Measurements from ENCODE around the gene TMEFF2.

The TMEFF2 gene

DNA sequence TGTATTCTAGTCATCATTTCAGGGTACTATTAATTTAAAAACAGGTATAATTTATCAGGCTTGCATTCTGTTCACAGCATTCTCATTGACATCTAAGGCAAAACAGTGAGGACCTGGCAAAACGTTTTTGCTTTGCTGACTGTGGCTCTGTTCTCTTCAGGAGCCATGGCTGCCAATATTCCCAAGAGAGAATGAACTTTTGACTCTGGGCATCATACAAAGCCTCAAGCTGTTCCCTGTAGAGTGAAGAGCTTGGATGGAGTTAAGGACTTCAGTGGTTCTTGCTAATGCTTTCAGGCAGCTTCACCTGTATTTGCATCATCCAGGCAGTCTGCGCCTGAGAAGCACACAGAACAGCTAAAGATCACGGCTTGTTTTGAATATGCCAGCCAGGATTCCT, 282.0 kb downstream of the TMEFF2 start:
- in situ Hi-C loops (cut with MboI; ENCODE audit: low sequenced_read_pairs), result no loop called here

DNA sequence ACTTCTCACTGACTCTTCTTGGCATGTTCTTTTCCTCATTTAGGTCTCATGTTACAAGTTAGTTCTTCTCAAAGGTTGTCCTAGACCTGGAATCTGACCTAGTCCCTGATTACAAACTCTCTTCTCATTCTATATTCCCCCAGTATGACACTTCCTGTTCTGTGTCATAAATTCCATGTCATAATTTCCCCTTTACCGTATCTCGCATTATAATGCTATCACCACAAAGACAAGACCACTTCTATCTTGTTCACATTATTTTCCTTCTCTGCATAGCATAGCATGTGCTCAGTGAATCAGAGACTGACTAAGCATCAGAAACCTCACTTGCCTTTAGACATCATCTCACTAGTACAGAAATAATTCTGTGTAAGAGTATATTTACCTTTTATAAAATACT, 284.2 kb downstream of the TMEFF2 start:
- in situ Hi-C loops (cut with MboI; ENCODE audit: low sequenced_read_pairs), result no loop called here

DNA sequence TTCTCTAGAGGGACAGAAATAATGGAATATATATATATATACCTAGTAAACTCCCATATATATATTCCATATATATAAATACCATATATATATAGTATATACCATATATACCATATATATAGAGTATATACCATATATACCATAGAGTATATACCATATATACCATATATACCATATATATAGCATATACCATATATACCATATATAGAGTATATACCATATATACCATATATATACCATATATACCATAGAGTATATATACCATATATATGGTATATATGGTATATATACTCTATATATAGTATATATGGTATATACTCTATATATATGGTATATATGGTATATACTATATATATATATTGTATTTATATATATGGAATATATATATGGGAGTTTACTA, 285.9 kb downstream of the TMEFF2 start:
- in situ Hi-C loops (cut with MboI; ENCODE audit: low sequenced_read_pairs), result no loop called here

- in situ Hi-C loops (cut with MboI; ENCODE audit: low sequenced_read_pairs), result no loop called here
These were observed 287.2 kb downstream of the TMEFF2 start for GRCh38 chr2:191907545-191907944.

GRCh38 chr2:191907091-191907490, 287.6 kb downstream of the TMEFF2 start:
- in situ Hi-C loops (cut with MboI; ENCODE audit: low sequenced_read_pairs), result no loop called here

DNA sequence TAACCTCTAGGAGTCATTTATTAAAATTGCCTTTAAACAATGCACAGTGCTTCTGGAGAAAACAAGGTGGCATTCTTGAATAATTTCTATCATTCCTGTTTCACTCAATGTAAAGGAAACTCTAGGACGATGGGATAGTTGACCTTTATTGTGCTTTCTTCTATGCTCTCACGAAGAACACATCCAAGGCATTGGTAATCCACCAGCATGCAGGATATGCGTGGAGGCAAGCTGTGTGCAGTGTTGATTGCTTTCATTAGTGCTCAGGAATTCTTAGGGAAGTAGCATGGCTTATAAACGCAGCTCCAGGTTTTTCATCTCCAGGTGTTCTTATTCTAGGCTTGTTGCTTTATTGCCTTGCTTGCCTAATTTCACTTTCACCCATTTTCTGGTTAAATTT, 289.4 kb downstream of the TMEFF2 start:
- in situ Hi-C loops (cut with MboI; ENCODE audit: low sequenced_read_pairs), result no loop called here

DNA sequence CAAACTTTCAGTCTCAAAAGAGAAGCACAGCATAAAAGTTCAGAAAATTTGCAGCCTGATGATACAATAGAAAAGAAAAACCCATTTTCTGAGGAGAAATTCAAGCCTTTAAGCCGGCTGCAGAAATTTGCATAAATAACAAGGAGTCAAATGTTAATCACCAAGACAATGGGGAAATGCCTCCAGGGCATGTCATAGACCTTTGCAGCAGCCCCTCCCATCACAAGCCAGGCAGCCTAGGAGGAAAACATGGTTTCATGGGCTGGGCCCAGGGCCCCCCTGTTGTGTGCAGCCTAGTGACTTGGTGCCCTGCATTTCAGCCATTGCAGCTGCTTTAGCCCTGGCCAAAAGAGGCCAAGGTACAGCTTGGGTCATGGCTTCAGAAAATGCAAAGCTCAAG, 293.7 kb downstream of the TMEFF2 start:
- in situ Hi-C loops (cut with MboI; ENCODE audit: low sequenced_read_pairs), result no loop called here

DNA sequence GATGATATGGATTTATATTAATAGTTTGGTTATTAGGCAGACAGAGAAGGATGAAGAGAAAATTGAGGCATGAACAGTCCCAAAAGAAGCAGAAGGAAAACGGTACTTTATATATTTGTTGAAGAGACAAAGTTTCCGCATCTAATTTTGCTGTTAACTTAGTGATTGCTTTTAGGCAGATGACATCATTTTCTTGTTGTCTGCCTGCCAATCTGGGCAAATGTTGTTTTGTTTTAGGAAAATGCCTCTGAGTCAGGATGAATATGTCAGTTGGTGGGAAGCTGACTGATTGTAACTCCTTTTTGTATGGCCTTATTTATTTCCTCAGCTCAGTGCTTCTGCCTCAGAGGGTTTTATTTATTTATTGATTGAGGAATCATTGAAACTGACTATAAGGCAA, 295.3 kb downstream of the TMEFF2 start:
- in situ Hi-C loops (cut with MboI; ENCODE audit: low sequenced_read_pairs), result no loop called here
